H54 (cell line): ENCODE measurements around the gene JAK1.

Experiments
- DNase-seq: peaks from one replicate; pipeline ENCODE4 v3.0.0; 2011; ENCODE audit warnings: low spot score, mixed read lengths; ENCODE audit not compliant: insufficient read length
- FAIRE-seq: peaks from 3 replicates; lab custom pipeline; 2011; peaks lifted over from hg19 to GRCh38; lab: Jason Lieb, UNC
- POLR2A ChIP-seq: IDR thresholded peaks from 2 replicates; pipeline ENCODE4 v1.6.1; 2011; ENCODE audit warnings: low read depth, mild to moderate bottlenecking, low read length

JAK1 gene

GRCh38 chr1:64948905-64949833 lies 17.2 kb downstream of the JAK1 start:
- peak; percentile 48 for FAIRE-seq
- no peak for DNase-seq
- TF ChIP-seq POLR2A: no peak

- FAIRE-seq: peak; percentile 68
- DNase-seq: no peak
- TF ChIP-seq POLR2A: no peak
These were observed 18.1 kb downstream of the JAK1 start for GRCh38 chr1:64948216-64948615.

- FAIRE-seq (no peak), DNase-seq (no peak)
- no peak for TF ChIP-seq POLR2A
These were observed 19.4 kb downstream of the JAK1 start for GRCh38 chr1:64946916-64947315.

GRCh38 chr1:64944913-64945312 lies 21.4 kb downstream of the JAK1 start:
- no peak for TF ChIP-seq POLR2A
- DNase-seq: no peak
- FAIRE-seq: no peak

- TF ChIP-seq POLR2A: no peak
- no peak for FAIRE-seq
- no peak for DNase-seq
These were observed 23.7 kb downstream of the JAK1 start for GRCh38 chr1:64942675-64943074.

- TF ChIP-seq POLR2A: no peak
- FAIRE-seq (no peak), DNase-seq (no peak)
These were observed 24.2 kb downstream of the JAK1 start for GRCh38 chr1:64942118-64942517.

- DNase-seq (no peak), FAIRE-seq (no peak)
- TF ChIP-seq POLR2A: no peak
These were observed 24.8 kb downstream of the JAK1 start for GRCh38 chr1:64941461-64942117.

GRCh38 chr1:64940025-64940424 lies 26.3 kb downstream of the JAK1 start:
- DNase-seq (no peak), FAIRE-seq (no peak)
- no peak for TF ChIP-seq POLR2A

GRCh38 chr1:64938991-64939390 lies 27.4 kb downstream of the JAK1 start:
- TF ChIP-seq POLR2A: no peak
- no peak for FAIRE-seq
- no peak for DNase-seq

GRCh38 chr1:64936956-64937355 lies 29.4 kb downstream of the JAK1 start:
- no peak for TF ChIP-seq POLR2A
- DNase-seq (no peak), FAIRE-seq (no peak)

- no peak for FAIRE-seq
These were observed 30.7 kb downstream of the JAK1 start for GRCh38 chr1:64935551-64936155.

GRCh38 chr1:64934878-64935275 lies 31.5 kb downstream of the JAK1 start:
- no peak for TF ChIP-seq POLR2A
- no peak for DNase-seq
- FAIRE-seq: no peak

More at GRCh38 chr1:64935551-64936155, 30.7 kb downstream of the JAK1 start:
- DNase-seq: no peak
- no peak for TF ChIP-seq POLR2A

- no peak for TF ChIP-seq POLR2A
- DNase-seq: peak; percentile 42
These were observed 32.1 kb downstream of the JAK1 start for GRCh38 chr1:64934115-64934877.

More at GRCh38 chr1:64934115-64934877, 32.1 kb downstream of the JAK1 start:
- FAIRE-seq: peak; percentile 74
